Measurements from ENCODE around the gene HTR2A. TPM values are rescaled to one million over a fixed set of nuclear protein-coding genes. Genes with fewer than 3 reads are reported as not detected.

HTR2A gene
- total RNA-seq, 4 donors from 2014 or later: under 0.01 to 0.86 (median 0.24) TPM

- no peak for TF ChIP-seq POLR2A (IDR thresholded peaks at IDR 0.05; ENCODE audit: low read depth)
- no peak for TF ChIP-seq POLR2AphosphoS5 (IDR thresholded peaks at IDR 0.05)
- no peak for TF ChIP-seq CTCF (IDR thresholded peaks at IDR 0.05)
- TF ChIP-seq EP300 (IDR thresholded peaks at IDR 0.05): no peak
- no peak for DNase-seq (ENCODE audit: extremely low spot score)
- Histone ChIP-seq H3K4me1 (peaks cover 0 to 12% (median 8%) of the 10 kb centered on the region in 4 donors), H3K27me3 (no peaks in the 10 kb centered on the region), H3K4me3 (no peak overlapping the region), H3K27ac (replicated peaks in 1 of 4) (no peak overlapping the region), H3K9me3 (no peaks in the 10 kb centered on the region), H3K36me3 (peaks cover 15 to 97% (median 68%) of the 10 kb centered on the region in 4 donors)
- intact Hi-C loops (cut with DNase I): no loop called here
- 92% methylated on average over 3 of the region's 3 CpGs for WGBS
Observed at GRCh38 chr13:46783504-46783903, 113.3 kb downstream of the HTR2A start.

- Histone ChIP-seq H3K4me1 (peaks cover 0 to 17% (median 12%) of the 10 kb centered on the region in 4 donors), H3K36me3 (peaks cover 15 to 94% (median 68%) of the 10 kb centered on the region in 4 donors), H3K9me3 (no peaks in the 10 kb centered on the region), H3K27ac (replicated peaks in 1 of 4) (no peak overlapping the region), H3K4me3 (no peak overlapping the region), H3K27me3 (no peaks in the 10 kb centered on the region)
- no peak for DNase-seq (ENCODE audit: extremely low spot score)
- intact Hi-C loops (cut with DNase I): no loop called here
- TF ChIP-seq CTCF (IDR thresholded peaks at IDR 0.05) (no peak), POLR2A (IDR thresholded peaks at IDR 0.05; ENCODE audit: low read depth) (no peak), EP300 (IDR thresholded peaks at IDR 0.05) (no peak), POLR2AphosphoS5 (IDR thresholded peaks at IDR 0.05) (no peak)
- WGBS: 57% methylated on average over 2 of the region's 2 CpGs
Observed at GRCh38 chr13:46782691-46783090, 114.2 kb downstream of the HTR2A start.

- peaks cover 0 to 21% (median 16%) of the 10 kb centered on the region in 4 donors for H3K4me1 ChIP-seq
- no peaks in the 10 kb centered on the region for H3K9me3 ChIP-seq
- H3K27ac ChIP-seq (replicated peaks in 1 of 4): no peak overlapping the region
- no peak for TF ChIP-seq POLR2A (IDR thresholded peaks at IDR 0.05; ENCODE audit: low read depth)
- TF ChIP-seq CTCF (IDR thresholded peaks at IDR 0.05): no peak
- no peak for TF ChIP-seq POLR2AphosphoS5 (IDR thresholded peaks at IDR 0.05)
- no peak for TF ChIP-seq EP300 (IDR thresholded peaks at IDR 0.05)
- H3K36me3 ChIP-seq: peaks cover 20 to 98% (median 68%) of the 10 kb centered on the region in 4 donors
- no peaks in the 10 kb centered on the region for H3K27me3 ChIP-seq
- no peak overlapping the region for H3K4me3 ChIP-seq
- DNase-seq (ENCODE audit: extremely low spot score): no peak
- WGBS: 88% methylated on average over 1 of the region's 1 CpG
- intact Hi-C loops (cut with DNase I): no loop called here
Observed at GRCh38 chr13:46782066-46782465, 114.8 kb downstream of the HTR2A start.

Other genes with a start within 250 kb of the HTR2A start
- 100 to 1,000 TPM; 115 to 150 (median 129) TPM for gene ESD, start 99.9 kb downstream of the HTR2A start, total RNA-seq